Stimulated activated CD8-positive, alpha-beta memory T cell treated with anti-CD3 and anti-CD28 coated beads, Interleukin-15, amount 100 ng/mL, for 4 hours (primary cell): ENCODE measurements around the gene GSTO2.
A peak's percentile ranks its signal among the peaks of the same experiment; 100 is the strongest.

ENCODE experiments used
- DNase-seq, 2 donors: peaks; one replicate each; pipeline ENCODE4 v3.0.0-alpha.2; 2020; ENCODE audit warnings: low read depth in 2 of 2

GSTO2 gene

GRCh38 chr10:104339469-104340110, 70.6 kb downstream of the GSTO2 start:
- no peak for DNase-seq

DNA sequence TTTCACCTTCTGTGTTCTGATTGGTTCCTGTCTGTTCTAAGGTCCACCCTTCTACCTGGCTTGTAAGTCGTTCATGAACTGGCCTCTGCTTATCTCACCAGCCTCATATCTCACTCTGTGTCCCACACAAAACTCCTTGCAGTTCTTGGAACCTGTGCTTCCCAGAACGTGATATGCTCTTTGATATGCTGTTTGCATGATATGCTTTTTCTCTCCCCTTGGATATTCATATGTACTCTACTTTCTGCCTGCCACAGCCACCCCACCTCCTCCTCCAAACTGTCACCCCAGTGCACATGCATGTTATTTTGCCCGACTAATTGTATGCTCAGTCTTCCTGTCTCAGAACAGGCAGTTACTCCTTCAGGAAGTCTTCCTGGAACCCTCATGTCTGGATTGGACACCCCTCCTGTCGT, 71.1 kb downstream of the GSTO2 start:
- DNase-seq, result no peak

DNA sequence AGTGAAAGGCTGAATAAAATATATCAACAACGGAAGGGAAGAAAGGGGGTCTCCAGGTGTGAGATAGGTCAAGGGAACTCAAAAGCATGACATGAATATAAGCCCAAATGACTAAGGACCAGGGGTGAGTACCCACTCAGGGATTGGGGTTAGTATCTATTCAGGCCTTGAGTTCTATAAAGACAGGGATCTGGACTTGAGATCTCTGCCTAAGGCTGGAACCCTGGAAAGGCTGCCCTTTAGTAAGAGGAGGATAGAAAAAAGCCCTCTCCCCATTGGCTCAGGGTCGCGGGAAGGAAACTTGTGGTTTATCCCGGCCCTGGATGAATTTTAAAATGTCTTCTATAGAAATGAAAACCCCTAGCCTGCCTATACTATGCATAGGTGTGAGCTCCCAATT, 71.7 kb downstream of the GSTO2 start:
- no peak for DNase-seq

- no peak for DNase-seq
Measured at GRCh38 chr10:104342941-104343411, 74.0 kb downstream of the GSTO2 start.

DNA sequence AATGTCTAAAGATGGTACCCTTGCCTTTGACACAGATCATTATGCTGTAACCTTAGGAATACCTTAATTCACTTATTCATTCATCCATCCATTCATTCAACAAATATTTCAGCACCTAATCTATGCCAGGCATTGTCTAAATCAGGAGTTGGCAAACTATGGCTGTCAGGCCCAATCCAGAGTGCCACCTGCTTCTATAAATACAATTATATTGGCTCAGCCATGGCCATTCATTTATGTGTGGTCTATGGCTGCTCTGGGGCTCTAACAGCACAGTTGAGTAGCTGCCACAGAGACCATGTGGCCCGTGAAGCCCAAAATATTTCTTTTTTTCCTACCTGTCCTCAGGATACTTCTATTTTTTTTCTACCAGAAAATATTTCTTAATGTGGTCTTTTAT, 75.2 kb downstream of the GSTO2 start:
- DNase-seq, result no peak

- no peak for DNase-seq
Measured at GRCh38 chr10:104345515-104345914, 76.5 kb downstream of the GSTO2 start.

GRCh38 chr10:104345941-104346340, 77.0 kb downstream of the GSTO2 start:
- no peak for DNase-seq

- no peak for DNase-seq
Measured at GRCh38 chr10:104347295-104348045, 78.5 kb downstream of the GSTO2 start.

DNA sequence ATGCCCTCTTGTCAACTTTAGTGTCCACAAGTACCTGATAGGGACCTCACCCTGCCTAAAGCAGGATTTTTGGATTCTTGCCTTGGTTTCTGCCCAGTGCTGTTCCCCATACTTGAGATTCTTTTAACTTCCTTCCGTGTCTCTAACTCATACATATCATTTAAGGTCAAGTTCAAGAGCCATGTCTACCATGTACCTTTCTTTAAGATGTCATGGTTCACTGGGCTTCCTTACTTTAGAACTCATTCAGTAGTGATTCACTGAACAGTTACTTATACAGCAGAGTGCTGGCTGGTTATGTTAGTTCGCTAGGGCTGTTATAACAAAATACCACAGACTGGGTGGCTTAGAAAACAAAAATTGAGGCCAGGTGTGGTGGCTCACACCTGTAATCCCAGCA, 79.6 kb downstream of the GSTO2 start:
- no peak for DNase-seq

GRCh38 chr10:104349623-104350126, 80.7 kb downstream of the GSTO2 start:
- no peak for DNase-seq

- DNase-seq, result no peak
Measured at GRCh38 chr10:104350127-104350635, 81.2 kb downstream of the GSTO2 start.

DNA sequence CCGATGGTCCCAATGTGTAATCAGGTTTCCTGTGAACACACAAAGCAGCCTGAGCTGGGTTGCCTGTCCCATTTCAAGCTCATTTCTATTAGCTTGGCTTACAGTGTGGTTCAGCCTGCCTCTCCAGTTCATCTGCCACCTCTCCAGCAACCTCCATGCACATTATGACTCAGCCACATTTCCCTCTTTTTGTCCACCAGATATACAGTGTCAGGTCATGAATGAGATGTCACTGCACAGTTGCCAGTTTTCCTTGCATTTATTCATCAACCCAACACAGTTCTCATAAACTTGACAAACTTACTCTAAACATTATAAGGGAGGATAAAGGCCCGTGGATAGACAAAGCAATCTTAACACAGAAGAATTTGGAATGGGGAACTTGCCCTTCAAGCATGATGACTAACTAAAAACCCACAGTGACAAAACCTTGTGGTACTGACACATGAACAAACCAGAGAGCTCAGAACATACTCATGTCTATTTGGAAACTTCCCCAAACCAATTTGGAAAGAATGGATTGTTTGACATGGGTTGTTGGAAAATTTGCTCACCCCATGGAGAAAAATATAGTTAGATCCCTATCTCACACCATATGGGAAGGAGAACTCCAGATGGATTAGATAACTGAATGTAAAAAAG, 82.2 kb downstream of the GSTO2 start:
- no peak for DNase-seq

- no peak for DNase-seq
Measured at GRCh38 chr10:104351919-104352318, 82.9 kb downstream of the GSTO2 start.

- peak; percentile 78 to 83 for DNase-seq
Measured at GRCh38 chr10:104353325-104354048, 84.5 kb downstream of the GSTO2 start, which contains the start of gene CFAP58. TSS of gene CFAP58 (plus strand) at chr10:104353833. CDS start at chr10:104353898, 65 bp downstream.
